SKM-1 treated with dmso at 0.1 percent for 144 hours (cell line): Measurements from ENCODE around the gene IGF2BP2.

ENCODE experiments used
- DNase-seq: peaks from one replicate; lab custom pipeline; 2025; ENCODE audit not compliant: unreplicated experiment; lab: John Stamatoyannopoulos, UW

IGF2BP2 gene

DNA sequence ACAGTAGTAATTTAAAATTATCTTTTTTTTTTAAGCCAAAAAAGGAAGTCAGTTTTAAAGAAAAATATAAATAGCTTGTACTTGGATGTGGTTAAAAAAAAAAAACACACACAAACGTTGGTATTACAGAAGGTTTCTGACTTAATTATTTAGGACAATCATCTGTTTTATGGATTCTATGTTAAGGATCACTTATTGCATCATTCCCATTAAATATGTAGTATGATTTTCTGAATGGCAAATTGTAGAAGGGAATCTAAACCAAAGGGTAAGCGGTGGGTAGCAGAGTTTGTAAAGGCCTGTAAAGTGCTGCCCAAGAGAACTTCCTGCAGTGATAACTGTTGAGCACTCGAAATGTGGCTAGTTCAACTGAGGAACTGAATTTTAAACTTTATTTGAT, 230.8 kb downstream of the IGF2BP2 start:
- no peak for DNase-seq
